Activated CD8-positive, alpha-beta T cell treated with anti-CD3 and anti-CD28 coated beads for 36 hours (primary cell): ENCODE data around the gene RPS6KA2. TPM values are rescaled to one million over a fixed set of nuclear protein-coding genes. Genes with fewer than 3 reads are reported as not detected.

Experiments
- ATAC-seq: fragments of 200-7000 bp; cut with Tn5 transposase; one replicate; pipeline ENCODE4 v1.10.0; 2021; ENCODE audit warnings: mild to moderate bottlenecking, moderate library complexity
- CTCF ChIA-PET: fragments of 350-600 bp; sonication (Branson Sonifier 250); formaldehyde crosslinking; loops from one replicate; lab custom pipeline; 2021; ENCODE audit warnings: antibody characterized with exemption; lab: Charles Lee
- POLR2A ChIA-PET: fragments of 350-600 bp; sonication (Branson Sonifier 250); formaldehyde crosslinking; loops from one replicate; lab custom pipeline; 2021; ENCODE audit warnings: antibody characterized with exemption; lab: Charles Lee
- DNase-seq: peaks from one replicate; pipeline ENCODE4 v3.0.0-alpha.2; 2020
- H3K27ac Mint-ChIP-seq: one replicate; pipeline ENCODE4 v1.8.0; 2021; ENCODE audit warnings: mild to moderate bottlenecking, mixed read lengths
- H3K27me3 Mint-ChIP-seq: one replicate; pipeline ENCODE4 v1.8.0; 2021; ENCODE audit warnings: mixed read lengths
- H3K36me3 Mint-ChIP-seq: one replicate; pipeline ENCODE4 v1.8.0; 2021; ENCODE audit warnings: low read depth, mixed read lengths
- H3K4me1 Mint-ChIP-seq: one replicate; pipeline ENCODE4 v1.8.0; 2021; ENCODE audit warnings: low read depth, mixed read lengths
- H3K4me3 Mint-ChIP-seq: one replicate; pipeline ENCODE4 v1.8.0; 2021; ENCODE audit warnings: mild to moderate bottlenecking, moderate library complexity, mixed read lengths
- H3K9me3 Mint-ChIP-seq: one replicate; pipeline ENCODE4 v1.8.0; 2021; ENCODE audit warnings: mixed read lengths
- CTCF ChIP-seq: fragments of 200-600 bp; IDR thresholded peaks from one replicate; pipeline ENCODE4 v1.8.0; 2022; ENCODE audit warnings: antibody characterized with exemption, mild to moderate bottlenecking
- intact Hi-C: fragments of 100-400 bp; cut with micrococcal nuclease; formaldehyde crosslinking; loops from one replicate; pipeline ENCODE4 v1.10.0; 2022
- total RNA-seq, 2 experiments: library from RNA; stranded (reverse); gene quantifications; one replicate each; pipeline ENCODE4 v1.2.3, GENCODE V29; 2021

The RPS6KA2 gene
- total RNA-seq, 2 experiments from 2014 or later, result 5.8 TPM

GRCh38 chr6:166645896-166646295, 18.8 kb upstream of the RPS6KA2 start:
- no peak for TF ChIP-seq CTCF
- Mint-ChIP-seq H3K27ac (no peak overlapping the region), H3K9me3 (peaks cover 6% of the 10 kb centered on the region), H3K4me3 (no peak overlapping the region), H3K4me1 (no peaks in the 10 kb centered on the region), H3K36me3 (no peaks in the 10 kb centered on the region), H3K27me3 (peaks cover 4% of the 10 kb centered on the region)
- POLR2A ChIA-PET, result interaction anchor here (0.9 kb wide), 1 partner anchor 13 kb away, joined by 3 read pairs; no protein-coding TSS in a partner anchor
- CTCF ChIA-PET, result no interaction called here
- no peak for DNase-seq
- ATAC-seq, result no peak
- intact Hi-C loops, result no loop called here

GRCh38 chr6:166644681-166645080, 17.6 kb upstream of the RPS6KA2 start:
- peaks cover 12% of the 10 kb centered on the region for H3K27me3 Mint-ChIP-seq
- H3K27ac Mint-ChIP-seq, result no peak overlapping the region
- CTCF ChIA-PET, result no interaction called here
- peaks cover 10% of the 10 kb centered on the region for H3K4me1 Mint-ChIP-seq
- no peak for TF ChIP-seq CTCF
- DNase-seq (no peak), ATAC-seq (no peak)
- intact Hi-C loops, result no loop called here
- H3K9me3 Mint-ChIP-seq, result peaks cover 6% of the 10 kb centered on the region
- no peak overlapping the region for H3K4me3 Mint-ChIP-seq
- H3K36me3 Mint-ChIP-seq, result no peaks in the 10 kb centered on the region
- POLR2A ChIA-PET, result no interaction called here

- Mint-ChIP-seq H3K27ac (no peak overlapping the region), H3K4me1 (peaks cover 11% of the 10 kb centered on the region), H3K27me3 (peaks cover 19% of the 10 kb centered on the region), H3K36me3 (no peaks in the 10 kb centered on the region), H3K9me3 (peaks cover 6% of the 10 kb centered on the region), H3K4me3 (no peak overlapping the region)
- ATAC-seq (no peak), DNase-seq (no peak)
- CTCF ChIA-PET, result no interaction called here
- no peak for TF ChIP-seq CTCF
- POLR2A ChIA-PET, result no interaction called here
- intact Hi-C loops, result no loop called here
Measured at GRCh38 chr6:166643891-166644590, 17.0 kb upstream of the RPS6KA2 start.

GRCh38 chr6:166642646-166643045, 15.6 kb upstream of the RPS6KA2 start:
- ChIA-PET POLR2A (no interaction called here), CTCF (no interaction called here)
- no peak for TF ChIP-seq CTCF
- H3K27me3 Mint-ChIP-seq, result peaks cover 20% of the 10 kb centered on the region
- ATAC-seq, result no peak
- intact Hi-C loops, result no loop called here
- no peaks in the 10 kb centered on the region for H3K36me3 Mint-ChIP-seq
- DNase-seq, result no peak
- peaks cover 11% of the 10 kb centered on the region for H3K4me1 Mint-ChIP-seq
- no peak overlapping the region for H3K4me3 Mint-ChIP-seq
- no peak overlapping the region for H3K27ac Mint-ChIP-seq
- H3K9me3 Mint-ChIP-seq, result peaks cover 6% of the 10 kb centered on the region

GRCh38 chr6:166640342-166641043, 13.4 kb upstream of the RPS6KA2 start:
- Mint-ChIP-seq H3K27me3 (peaks cover 23% of the 10 kb centered on the region), H3K36me3 (no peaks in the 10 kb centered on the region), H3K4me3 (no peak overlapping the region), H3K4me1 (peaks cover 11% of the 10 kb centered on the region), H3K9me3 (peaks cover 6% of the 10 kb centered on the region), H3K27ac (no peak overlapping the region)
- ChIA-PET POLR2A (interaction anchor here (0.7 kb wide), 1 partner anchor 113 kb away, joined by 3 read pairs; no protein-coding TSS in a partner anchor), CTCF (no interaction called here)
- TF ChIP-seq CTCF, result no peak
- DNase-seq (no peak), ATAC-seq (no peak)
- intact Hi-C loops, result no loop called here
